WTC11 (cell line): ENCODE results near the gene RPL13. TPM values are rescaled to one million over a fixed set of nuclear protein-coding genes. Genes with fewer than 3 reads are reported as not detected.
A peak's percentile ranks its signal among the peaks of the same experiment; 100 is the strongest.

ENCODE experiments used
- ERG ChIP-seq: fragments of 250-450 bp; sonication (Bioruptor Pico); IDR thresholded peaks from 2 replicates; pipeline ENCODE4 v1.8.0; 2021; ENCODE audit warnings: mild to moderate bottlenecking
- ETV6 ChIP-seq: sonication (generic); formaldehyde crosslinking; IDR thresholded peaks from 2 replicates; pipeline ENCODE4 v1.8.1; 2022; ENCODE audit warnings: mild to moderate bottlenecking, missing genetic modification reagents
- FOXK1 ChIP-seq: sonication (generic); formaldehyde crosslinking; IDR thresholded peaks from 2 replicates; pipeline ENCODE4 v1.8.0; 2022; ENCODE audit warnings: mild to moderate bottlenecking, moderate library complexity, missing genetic modification reagents
- GRHL2 ChIP-seq: fragments of 250-450 bp; sonication (Bioruptor Pico); IDR thresholded peaks from 2 replicates; pipeline ENCODE4 v1.8.0; 2022; ENCODE audit warnings: mild to moderate bottlenecking, moderate library complexity; ENCODE audit not compliant: insufficient replicate concordance, severe bottlenecking
- JUN ChIP-seq: sonication (generic); formaldehyde crosslinking; IDR thresholded peaks from 2 replicates; pipeline ENCODE4 v1.8.0; 2023; ENCODE audit warnings: mild to moderate bottlenecking, missing genetic modification reagents
- MYBL2 ChIP-seq: sonication (generic); formaldehyde crosslinking; IDR thresholded peaks from 2 replicates; pipeline ENCODE4 v1.8.1; 2023; ENCODE audit warnings: mild to moderate bottlenecking, moderate library complexity, missing genetic modification reagents
- NR1H2 ChIP-seq: sonication (generic); formaldehyde crosslinking; IDR thresholded peaks from 2 replicates; pipeline ENCODE4 v1.9.0; 2021; ENCODE audit warnings: mild to moderate bottlenecking, moderate library complexity, missing genetic modification reagents
- OVOL2 ChIP-seq: fragments of 250-450 bp; sonication (Bioruptor Pico); IDR thresholded peaks from 2 replicates; pipeline ENCODE4 v1.9.0; 2021; ENCODE audit warnings: mild to moderate bottlenecking, borderline replicate concordance
- PRRX2 ChIP-seq: fragments of 250-450 bp; sonication (Bioruptor Pico); IDR thresholded peaks from 2 replicates; pipeline ENCODE4 v1.8.0; 2021; ENCODE audit warnings: mild to moderate bottlenecking
- RELA ChIP-seq: sonication (generic); formaldehyde crosslinking; IDR thresholded peaks from 2 replicates; pipeline ENCODE4 v1.8.1; 2022; ENCODE audit warnings: missing genetic modification reagents, mild to moderate bottlenecking, borderline replicate concordance
- SMAD3 ChIP-seq: sonication (generic); formaldehyde crosslinking; IDR thresholded peaks from 2 replicates; pipeline ENCODE4 v1.8.0; 2022; ENCODE audit warnings: missing genetic modification reagents, mild to moderate bottlenecking, borderline replicate concordance
- SMAD4 ChIP-seq: sonication (generic); formaldehyde crosslinking; IDR thresholded peaks from 2 replicates; pipeline ENCODE4 v1.8.0; 2022; ENCODE audit warnings: mild to moderate bottlenecking, missing genetic modification reagents
- ZBTB21 ChIP-seq: sonication (generic); formaldehyde crosslinking; IDR thresholded peaks from 2 replicates; pipeline ENCODE4 v1.8.1; 2023; ENCODE audit warnings: mild to moderate bottlenecking, missing genetic modification reagents, borderline replicate concordance
- ZNF219 ChIP-seq: sonication (generic); formaldehyde crosslinking; IDR thresholded peaks from 2 replicates; pipeline ENCODE4 v1.8.0; 2023; ENCODE audit warnings: missing genetic modification reagents, mild to moderate bottlenecking, borderline replicate concordance
- ZNF317 ChIP-seq: sonication (generic); formaldehyde crosslinking; IDR thresholded peaks from 2 replicates; pipeline ENCODE4 v1.8.1; 2023; ENCODE audit warnings: low read depth, mild to moderate bottlenecking, moderate library complexity, missing genetic modification reagents, borderline replicate concordance
- ZNF416 ChIP-seq: fragments of 250-450 bp; sonication (Bioruptor Pico); IDR thresholded peaks from 2 replicates; pipeline ENCODE4 v1.9.0; 2021; ENCODE audit warnings: mild to moderate bottlenecking, inconsistent platforms
- ZNF512 ChIP-seq: sonication (generic); formaldehyde crosslinking; IDR thresholded peaks from 2 replicates; pipeline ENCODE4 v1.8.1; 2022; ENCODE audit warnings: missing genetic modification reagents, borderline replicate concordance
- ZSCAN18 ChIP-seq: fragments of 250-450 bp; sonication (Bioruptor Pico); IDR thresholded peaks from 2 replicates; pipeline ENCODE4 v2.1.2; 2022; ENCODE audit warnings: mild to moderate bottlenecking, moderate library complexity
- total RNA-seq: library from RNA; stranded (reverse); gene quantifications from 3 replicates; pipeline ENCODE4 v1.2.3, GENCODE V29; 2021
- TF ChIP-seq, protein P1 (sequence below): sonication (generic); formaldehyde crosslinking; IDR thresholded peaks from 2 replicates; pipeline ENCODE4 v1.8.1; 2022; ENCODE audit warnings: mild to moderate bottlenecking, moderate library complexity, missing genetic modification reagents
- TF ChIP-seq, protein P2 (sequence below): sonication (generic); formaldehyde crosslinking; conservative IDR thresholded peaks from 2 replicates; pipeline ENCODE4 v1.8.1; 2023; ENCODE audit warnings: mild to moderate bottlenecking, low read depth, missing genetic modification reagents, moderate library complexity
- TF ChIP-seq, protein P3 (sequence below): sonication (generic); formaldehyde crosslinking; IDR thresholded peaks from 2 replicates; pipeline ENCODE4 v1.8.1; 2022; ENCODE audit warnings: mild to moderate bottlenecking, missing genetic modification reagents, moderate library complexity, borderline replicate concordance
- TF ChIP-seq, protein P4 (sequence below): sonication (generic); formaldehyde crosslinking; IDR thresholded peaks from 2 replicates; pipeline ENCODE4 v1.8.0; 2022; ENCODE audit warnings: mild to moderate bottlenecking, missing genetic modification reagents

Gene RPL13
- total RNA-seq, 1 experiment from 2014 or later, result 2,631 TPM

DNA sequence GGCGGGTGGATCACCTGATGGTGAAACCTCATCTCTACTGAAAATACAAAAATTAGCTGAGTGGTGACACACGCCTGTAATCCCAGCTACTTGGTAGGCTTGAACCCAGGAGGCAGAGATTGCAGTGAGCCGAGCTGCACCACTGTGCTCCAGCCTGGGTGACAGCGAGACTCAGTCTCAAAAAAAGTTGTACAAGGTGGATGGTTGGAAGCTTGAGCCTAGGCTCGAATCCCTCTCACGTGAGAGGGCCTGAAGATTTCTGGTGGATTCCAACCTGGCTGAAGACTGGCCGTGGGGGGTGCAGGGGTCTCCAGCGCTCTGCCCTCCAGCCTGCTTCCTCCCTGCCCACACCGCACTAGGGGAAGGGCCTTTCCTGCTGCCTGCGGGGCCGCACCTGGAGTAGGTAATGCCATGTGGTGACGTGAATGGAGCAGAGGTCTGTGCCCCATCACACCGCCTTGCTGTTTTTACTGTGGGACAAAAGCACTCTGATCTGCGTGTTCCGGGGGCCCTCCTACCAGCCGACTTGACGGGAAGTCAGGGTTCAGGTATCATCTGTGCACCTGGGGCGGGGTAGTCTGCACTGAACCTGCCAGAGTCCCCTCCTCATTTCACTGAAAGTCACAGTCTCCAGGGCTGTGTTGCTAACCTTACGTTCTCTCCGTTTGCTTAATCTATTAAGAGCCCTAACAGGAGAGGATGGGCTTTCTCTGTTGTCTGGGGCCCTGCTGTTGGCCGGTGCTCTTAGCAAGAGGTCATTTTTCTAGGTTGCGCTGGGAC, 4.2 kb downstream of the RPL13 start (continued):
- TF ChIP-seq, protein P1, sequence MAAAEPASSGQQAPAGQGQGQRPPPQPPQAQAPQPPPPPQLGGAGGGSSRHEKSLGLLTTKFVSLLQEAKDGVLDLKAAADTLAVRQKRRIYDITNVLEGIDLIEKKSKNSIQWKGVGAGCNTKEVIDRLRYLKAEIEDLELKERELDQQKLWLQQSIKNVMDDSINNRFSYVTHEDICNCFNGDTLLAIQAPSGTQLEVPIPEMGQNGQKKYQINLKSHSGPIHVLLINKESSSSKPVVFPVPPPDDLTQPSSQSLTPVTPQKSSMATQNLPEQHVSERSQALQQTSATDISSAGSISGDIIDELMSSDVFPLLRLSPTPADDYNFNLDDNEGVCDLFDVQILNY (CRISPR knock-in tag), result peak; percentile 52; the same call in 1 of the 2 replicates
- TF ChIP-seq JUN, result peak; percentile 59; the same call in 1 of the 2 replicates
- TF ChIP-seq FOXK1 (CRISPR knock-in tag), result peak; percentile 33; the same call in 1 of the 2 replicates
- TF ChIP-seq, protein P2, sequence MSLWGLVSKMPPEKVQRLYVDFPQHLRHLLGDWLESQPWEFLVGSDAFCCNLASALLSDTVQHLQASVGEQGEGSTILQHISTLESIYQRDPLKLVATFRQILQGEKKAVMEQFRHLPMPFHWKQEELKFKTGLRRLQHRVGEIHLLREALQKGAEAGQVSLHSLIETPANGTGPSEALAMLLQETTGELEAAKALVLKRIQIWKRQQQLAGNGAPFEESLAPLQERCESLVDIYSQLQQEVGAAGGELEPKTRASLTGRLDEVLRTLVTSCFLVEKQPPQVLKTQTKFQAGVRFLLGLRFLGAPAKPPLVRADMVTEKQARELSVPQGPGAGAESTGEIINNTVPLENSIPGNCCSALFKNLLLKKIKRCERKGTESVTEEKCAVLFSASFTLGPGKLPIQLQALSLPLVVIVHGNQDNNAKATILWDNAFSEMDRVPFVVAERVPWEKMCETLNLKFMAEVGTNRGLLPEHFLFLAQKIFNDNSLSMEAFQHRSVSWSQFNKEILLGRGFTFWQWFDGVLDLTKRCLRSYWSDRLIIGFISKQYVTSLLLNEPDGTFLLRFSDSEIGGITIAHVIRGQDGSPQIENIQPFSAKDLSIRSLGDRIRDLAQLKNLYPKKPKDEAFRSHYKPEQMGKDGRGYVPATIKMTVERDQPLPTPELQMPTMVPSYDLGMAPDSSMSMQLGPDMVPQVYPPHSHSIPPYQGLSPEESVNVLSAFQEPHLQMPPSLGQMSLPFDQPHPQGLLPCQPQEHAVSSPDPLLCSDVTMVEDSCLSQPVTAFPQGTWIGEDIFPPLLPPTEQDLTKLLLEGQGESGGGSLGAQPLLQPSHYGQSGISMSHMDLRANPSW (CRISPR knock-in tag), result no peak
- TF ChIP-seq ETV6 (CRISPR knock-in tag), result no peak
- peak; percentile 45; the same call in 1 of the 2 replicates for TF ChIP-seq ZBTB21 (CRISPR knock-in tag)
- TF ChIP-seq ZSCAN18 (CRISPR knock-in tag), result no peak
- TF ChIP-seq, protein P3, sequence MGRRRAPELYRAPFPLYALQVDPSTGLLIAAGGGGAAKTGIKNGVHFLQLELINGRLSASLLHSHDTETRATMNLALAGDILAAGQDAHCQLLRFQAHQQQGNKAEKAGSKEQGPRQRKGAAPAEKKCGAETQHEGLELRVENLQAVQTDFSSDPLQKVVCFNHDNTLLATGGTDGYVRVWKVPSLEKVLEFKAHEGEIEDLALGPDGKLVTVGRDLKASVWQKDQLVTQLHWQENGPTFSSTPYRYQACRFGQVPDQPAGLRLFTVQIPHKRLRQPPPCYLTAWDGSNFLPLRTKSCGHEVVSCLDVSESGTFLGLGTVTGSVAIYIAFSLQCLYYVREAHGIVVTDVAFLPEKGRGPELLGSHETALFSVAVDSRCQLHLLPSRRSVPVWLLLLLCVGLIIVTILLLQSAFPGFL (CRISPR knock-in tag), result peak; percentile 61; the same call in 1 of the 2 replicates
- TF ChIP-seq SMAD4 (CRISPR knock-in tag), result no peak
- 0 out of 2 replicates have a peak, but pooled peaks have one; percentile 8 for TF ChIP-seq ZNF317 (CRISPR knock-in tag)
- TF ChIP-seq RELA (CRISPR knock-in tag), result 0 out of 2 replicates have a peak, but pooled peaks have one; percentile 34
- 0 out of 2 replicates have a peak, but pooled peaks have one; percentile 62 for TF ChIP-seq ZNF219 (CRISPR knock-in tag)
- no peak for TF ChIP-seq SMAD3
- TF ChIP-seq GRHL2, result no peak
- TF ChIP-seq OVOL2 (CRISPR knock-in tag), result no peak
- TF ChIP-seq ERG (CRISPR knock-in tag), result peak; percentile 80
- peak; percentile 89 for TF ChIP-seq PRRX2
- TF ChIP-seq ZNF512 (CRISPR knock-in tag), result no peak
- TF ChIP-seq ZNF416 (CRISPR knock-in tag), result peak; percentile 95
- TF ChIP-seq MYBL2 (CRISPR knock-in tag), result no peak
- TF ChIP-seq, protein P4, sequence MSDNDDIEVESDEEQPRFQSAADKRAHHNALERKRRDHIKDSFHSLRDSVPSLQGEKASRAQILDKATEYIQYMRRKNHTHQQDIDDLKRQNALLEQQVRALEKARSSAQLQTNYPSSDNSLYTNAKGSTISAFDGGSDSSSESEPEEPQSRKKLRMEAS, result peak; percentile 43; the same call in 1 of the 2 replicates
- TF ChIP-seq NR1H2 (CRISPR knock-in tag), result no peak
